Cardiac muscle cell (in vitro differentiated cells and primary cell): ENCODE results near the gene MYCT1. TPM values are rescaled to one million over a fixed set of nuclear protein-coding genes. Genes with fewer than 3 reads are reported as not detected.
A peak's percentile ranks its signal among the peaks of the same experiment; 100 is the strongest.

ENCODE experiments used
- DNase-seq, 2 donors: peaks; one replicate each; pipeline versions ENCODE4 v3.0.0 to v3.0.0-alpha.2; 2010 to 2017; ENCODE audit warnings: low read depth in 1 of 2, low spot score in 1 of 2
- H3K27ac ChIP-seq: fragments of 200-600 bp; sonication (generic); 2 replicates; pipeline ENCODE4 v1.5.1; 2016
- H3K27me3 ChIP-seq: fragments of 200-600 bp; sonication (generic); 2 replicates; pipeline ENCODE4 v1.6.0; 2016; ENCODE audit warnings: control low read depth
- H3K36me3 ChIP-seq: fragments of 200-600 bp; sonication (generic); 2 replicates; pipeline ENCODE4 v1.5.1; 2016; ENCODE audit warnings: control low read depth
- H3K4me1 ChIP-seq: fragments of 200-600 bp; sonication (generic); 2 replicates; pipeline ENCODE4 v1.8.1; 2017; ENCODE audit warnings: low read depth, mild to moderate bottlenecking, mixed run types
- H3K4me3 ChIP-seq: fragments of 200-600 bp; sonication (generic); 2 replicates; pipeline ENCODE4 v1.5.1; 2016; ENCODE audit warnings: mild to moderate bottlenecking
- H3K9me3 ChIP-seq: fragments of 200-600 bp; sonication (generic); 2 replicates; pipeline ENCODE4 v1.5.1; 2017; ENCODE audit warnings: low read depth, mild to moderate bottlenecking, control low read depth
- polyA plus RNA-seq: library from polyadenylated mRNA; unstranded; fragments of >200 nt; fragmentation: Nextera tagmentation; extraction: Ambion mirVana; gene quantifications from 2 replicates; pipeline ENCODE4 v1.2.1, GENCODE V29; 2016
- total RNA-seq: library from RNA; depleted of rRNA; stranded (reverse); fragments of >200 nt; gene quantifications from 2 replicates; pipeline ENCODE4 v1.2.3, GENCODE V29; 2016
- TF ChIP-seq, protein P1 (sequence below): IDR thresholded peaks from 2 replicates; pipeline ENCODE4 v1.5.1; 2012; ENCODE audit warnings: low read depth, mild to moderate bottlenecking, low read length

MYCT1 gene
- total and polyA plus RNA-seq, 2 experiments from 2014 or later, result 0.21 TPM; not detected in 1

- TF ChIP-seq, protein P1, sequence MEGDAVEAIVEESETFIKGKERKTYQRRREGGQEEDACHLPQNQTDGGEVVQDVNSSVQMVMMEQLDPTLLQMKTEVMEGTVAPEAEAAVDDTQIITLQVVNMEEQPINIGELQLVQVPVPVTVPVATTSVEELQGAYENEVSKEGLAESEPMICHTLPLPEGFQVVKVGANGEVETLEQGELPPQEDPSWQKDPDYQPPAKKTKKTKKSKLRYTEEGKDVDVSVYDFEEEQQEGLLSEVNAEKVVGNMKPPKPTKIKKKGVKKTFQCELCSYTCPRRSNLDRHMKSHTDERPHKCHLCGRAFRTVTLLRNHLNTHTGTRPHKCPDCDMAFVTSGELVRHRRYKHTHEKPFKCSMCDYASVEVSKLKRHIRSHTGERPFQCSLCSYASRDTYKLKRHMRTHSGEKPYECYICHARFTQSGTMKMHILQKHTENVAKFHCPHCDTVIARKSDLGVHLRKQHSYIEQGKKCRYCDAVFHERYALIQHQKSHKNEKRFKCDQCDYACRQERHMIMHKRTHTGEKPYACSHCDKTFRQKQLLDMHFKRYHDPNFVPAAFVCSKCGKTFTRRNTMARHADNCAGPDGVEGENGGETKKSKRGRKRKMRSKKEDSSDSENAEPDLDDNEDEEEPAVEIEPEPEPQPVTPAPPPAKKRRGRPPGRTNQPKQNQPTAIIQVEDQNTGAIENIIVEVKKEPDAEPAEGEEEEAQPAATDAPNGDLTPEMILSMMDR, result no peak
- Histone ChIP-seq H3K27ac (no peak overlapping the region), H3K9me3 (no peaks in the 10 kb centered on the region), H3K4me3 (no peak overlapping the region), H3K4me1 (no peaks in the 10 kb centered on the region), H3K36me3 (no peaks in the 10 kb centered on the region), H3K27me3 (no peaks in the 10 kb centered on the region)
- no peak for DNase-seq
Observed at GRCh38 chr6:152765331-152765730, 67.6 kb downstream of the MYCT1 start.

- H3K27me3 ChIP-seq, result no peaks in the 10 kb centered on the region
- no peaks in the 10 kb centered on the region for H3K9me3 ChIP-seq
- DNase-seq, result peak in 1 of 2 donors; percentile 27
- TF ChIP-seq, protein P1, result no peak
- H3K36me3 ChIP-seq, result no peaks in the 10 kb centered on the region
- no peak overlapping the region for H3K4me3 ChIP-seq
- no peaks in the 10 kb centered on the region for H3K4me1 ChIP-seq
- H3K27ac ChIP-seq, result no peak overlapping the region
Observed at GRCh38 chr6:152769159-152769558, 71.5 kb downstream of the MYCT1 start.

GRCh38 chr6:152769993-152770392, 72.3 kb downstream of the MYCT1 start:
- H3K27ac ChIP-seq, result no peak overlapping the region
- H3K4me3 ChIP-seq, result no peak overlapping the region
- H3K9me3 ChIP-seq, result no peaks in the 10 kb centered on the region
- H3K27me3 ChIP-seq, result no peaks in the 10 kb centered on the region
- no peak for DNase-seq
- no peaks in the 10 kb centered on the region for H3K4me1 ChIP-seq
- TF ChIP-seq, protein P1, result no peak
- no peaks in the 10 kb centered on the region for H3K36me3 ChIP-seq

- Histone ChIP-seq H3K4me3 (no peak overlapping the region), H3K27me3 (no peaks in the 10 kb centered on the region), H3K9me3 (no peaks in the 10 kb centered on the region), H3K36me3 (no peaks in the 10 kb centered on the region), H3K4me1 (no peaks in the 10 kb centered on the region), H3K27ac (no peak overlapping the region)
- DNase-seq, result no peak
- TF ChIP-seq, protein P1, result no peak
Observed at GRCh38 chr6:152771061-152771687, 73.5 kb downstream of the MYCT1 start.

Other genes starting within 250 kb of the MYCT1 start
- 42.2 and 83.9 TPM in 2 replicates for gene SYNE1, start 60.5 kb upstream of the MYCT1 start, total RNA-seq
- 14.6 and 32.3 TPM in 2 replicates for gene SYNE1, start 60.5 kb upstream of the MYCT1 start, polyA plus RNA-seq
- gene VIP, start 52.9 kb downstream of the MYCT1 start, total RNA-seq, result not detected in 2 replicates
- not detected in 2 replicates for gene VIP, start 52.9 kb downstream of the MYCT1 start, polyA plus RNA-seq